Germinal center (tissue), 1 donor: ENCODE measurements around the gene WHRN.

Experiments used
- DNase-seq: peaks from one replicate; pipeline ENCODE4 v3.0.0; 2012; ENCODE audit warnings: mixed read lengths, low spot score

WHRN gene

DNA sequence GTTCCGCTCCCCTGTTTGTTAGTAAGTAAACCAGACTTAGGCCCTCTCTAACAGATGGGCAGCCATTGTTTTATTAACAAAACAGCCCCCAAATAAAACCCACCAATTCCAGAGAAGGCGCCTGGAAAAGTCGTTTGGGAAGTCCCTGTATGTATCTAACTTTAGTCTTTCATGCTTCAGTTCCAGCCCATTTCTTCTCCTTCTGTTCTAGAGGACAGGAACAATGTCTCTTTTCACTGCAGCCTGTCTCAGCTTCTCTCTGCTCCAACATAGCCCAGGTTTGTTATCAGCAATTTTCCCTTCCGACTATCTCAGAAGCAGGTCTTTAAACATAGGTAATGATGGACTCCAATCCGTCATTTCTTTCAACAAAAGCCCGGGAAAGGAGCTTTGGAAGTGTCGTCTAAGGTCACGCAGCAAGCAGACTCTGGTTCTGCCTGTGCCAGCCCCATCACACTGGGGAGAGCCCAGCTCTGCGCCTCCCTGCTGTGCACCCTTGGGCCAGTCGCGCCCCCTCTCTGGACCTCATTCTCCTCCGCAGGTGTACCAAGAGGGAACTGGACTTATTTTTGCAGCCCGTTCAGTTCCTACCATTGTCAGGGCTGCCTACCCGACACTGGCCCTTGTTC, 107.9 kb downstream of the WHRN start:
- DNase-seq = no peak

- no peak for DNase-seq
Observed at GRCh38 chr9:114396558-114397218, 108.6 kb downstream of the WHRN start.

DNA sequence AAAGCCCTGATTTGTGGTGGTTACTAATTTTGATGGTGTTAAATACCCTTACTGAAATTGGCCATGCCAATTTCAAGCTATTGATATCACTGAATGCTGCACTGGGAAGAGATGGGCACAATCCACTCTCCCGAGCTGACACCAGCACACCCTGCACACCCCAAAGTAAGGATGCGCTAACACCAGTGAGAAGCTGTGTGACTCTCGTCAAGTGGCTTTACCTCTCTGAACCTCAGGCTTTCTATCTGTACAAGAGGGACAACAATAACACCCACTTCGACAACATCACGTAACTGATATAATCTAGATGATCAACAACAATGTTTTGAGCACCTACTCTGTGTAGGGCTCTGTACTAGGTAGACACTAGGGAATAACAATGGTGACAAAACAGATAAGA, 109.5 kb downstream of the WHRN start:
- DNase-seq = no peak

DNA sequence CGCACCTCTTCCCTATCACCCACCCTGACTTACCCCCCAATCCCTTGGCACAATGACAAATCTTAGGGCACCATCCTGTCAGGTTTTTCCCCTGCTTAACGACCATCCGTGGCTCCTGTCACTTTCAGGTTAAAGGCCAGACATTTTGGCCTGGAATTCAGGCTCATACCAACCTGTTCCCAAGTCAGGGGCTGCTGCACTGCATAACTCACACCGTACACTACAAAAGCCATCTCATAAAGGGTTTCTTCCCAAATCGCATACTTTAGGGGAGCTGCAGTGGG, 110.0 kb downstream of the WHRN start:
- no peak for DNase-seq

GRCh38 chr9:114394523-114395333, 110.5 kb downstream of the WHRN start:
- DNase-seq = no peak

- no peak for DNase-seq
Observed at GRCh38 chr9:114392749-114393112, 112.5 kb downstream of the WHRN start.

- DNase-seq = no peak
Observed at GRCh38 chr9:114390952-114391351, 114.3 kb downstream of the WHRN start.

DNA sequence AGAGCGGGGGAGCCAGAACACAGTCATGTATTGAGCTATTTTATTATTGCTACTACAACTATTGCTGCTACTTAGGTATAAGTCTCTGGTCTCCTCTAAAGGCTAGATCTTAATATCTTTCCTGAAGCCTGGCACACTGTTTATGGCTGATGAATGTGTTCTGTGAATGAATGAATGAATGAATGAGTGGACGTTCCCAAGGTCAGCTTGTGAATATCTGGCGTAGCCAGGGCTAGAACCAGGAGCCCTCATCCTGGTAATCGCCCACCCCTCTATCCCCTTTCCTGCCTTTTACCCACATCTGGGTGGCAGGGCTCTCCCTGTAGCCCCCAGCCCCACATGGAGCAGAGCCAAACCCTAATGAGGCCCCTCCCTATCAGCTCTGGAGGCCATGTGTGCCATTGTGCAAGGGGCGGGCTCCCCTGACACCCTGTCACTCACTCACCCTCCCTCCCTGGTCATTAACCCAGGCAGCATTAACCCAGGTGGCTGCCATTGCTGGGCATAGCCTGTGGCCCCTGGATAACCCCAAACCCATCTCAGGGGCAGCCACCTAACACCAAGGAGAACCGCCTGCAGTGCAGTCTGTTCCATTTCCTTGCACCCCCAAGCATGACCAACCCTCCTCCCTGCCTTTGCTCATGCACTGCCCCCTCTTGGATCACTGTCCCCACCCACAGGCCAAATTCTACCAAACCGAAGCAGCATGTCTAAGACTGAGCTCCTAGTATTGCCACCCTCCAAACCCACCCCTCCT, 115.5 kb downstream of the WHRN start:
- no peak for DNase-seq

DNA sequence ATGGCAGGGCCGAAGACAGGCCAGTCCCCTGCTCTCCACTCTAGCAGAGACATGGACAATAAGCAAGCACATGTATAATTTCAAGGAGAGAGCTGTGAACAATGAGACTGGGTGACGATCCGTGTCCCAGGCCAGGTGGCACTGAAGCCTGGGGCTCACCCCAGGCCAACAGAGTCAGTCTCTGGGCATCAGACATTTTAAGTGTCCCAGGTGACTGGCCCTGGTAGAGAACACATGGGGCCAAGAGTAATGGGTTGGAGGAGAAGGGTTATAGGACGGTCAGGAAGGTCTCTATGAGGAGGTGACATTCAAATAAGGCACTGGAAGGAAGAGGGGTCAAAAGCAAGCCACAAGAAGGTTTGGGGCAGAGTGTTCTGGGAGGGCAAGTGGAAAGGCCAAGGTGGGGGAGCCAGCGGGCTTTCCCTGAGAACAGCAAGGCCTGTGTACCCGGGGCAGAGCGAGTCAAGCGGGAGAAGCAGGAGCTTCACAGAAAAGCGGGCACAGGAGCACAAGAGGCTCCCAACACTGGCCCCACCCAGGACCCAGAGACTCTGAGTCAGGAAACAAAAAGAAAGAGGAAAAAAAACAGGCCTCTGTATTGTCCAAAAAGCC, 116.4 kb downstream of the WHRN start:
- DNase-seq = no peak

DNA sequence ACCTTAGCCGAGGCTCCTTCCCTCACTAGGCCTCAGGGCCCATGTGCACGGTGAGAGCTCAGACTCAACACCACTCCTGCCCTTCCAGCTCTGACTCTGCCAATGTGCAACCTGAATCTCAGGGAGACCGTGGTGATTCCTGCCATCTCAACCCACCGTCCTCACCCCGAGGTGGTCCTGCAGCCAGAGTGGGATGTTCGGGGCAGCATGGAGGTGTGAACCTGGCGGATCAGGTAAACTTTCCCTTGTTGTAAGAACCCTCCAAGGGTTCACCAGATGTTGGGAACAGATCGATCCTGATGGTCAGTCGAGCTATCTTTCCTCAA, 117.0 kb downstream of the WHRN start:
- no peak for DNase-seq

DNA sequence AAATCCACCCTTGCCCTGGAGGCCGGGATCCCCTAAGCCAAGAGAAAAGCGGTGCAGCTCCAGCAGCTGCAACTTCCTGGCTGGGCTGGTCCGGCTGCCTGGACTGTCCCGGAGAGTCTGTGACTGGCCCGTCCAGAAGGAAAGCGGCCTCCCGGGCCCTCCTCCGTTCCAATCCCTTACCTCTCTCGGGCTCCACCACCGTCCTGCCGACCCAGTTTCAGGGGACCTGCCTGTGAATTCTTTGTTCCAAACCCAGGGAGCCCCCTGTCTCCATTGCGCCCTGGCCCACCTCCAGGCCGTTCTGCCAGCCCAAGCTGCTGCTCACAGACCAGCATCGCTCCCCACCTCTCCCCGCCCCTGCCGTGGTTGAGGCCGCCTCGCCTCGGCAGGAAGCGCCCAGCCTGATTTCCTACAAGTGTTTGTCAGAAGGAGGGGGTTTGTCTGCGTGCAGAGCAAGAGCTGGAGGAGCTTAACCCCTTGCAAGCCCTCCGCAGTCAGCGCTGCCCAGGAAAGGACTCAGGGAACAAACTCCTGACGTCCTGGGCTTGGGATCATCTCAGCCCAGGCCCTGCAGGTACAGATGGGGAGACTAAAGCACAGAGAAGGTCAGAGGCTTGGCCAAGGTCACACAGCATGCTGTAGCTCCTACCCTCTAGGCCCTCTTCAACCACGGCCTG, 117.5 kb downstream of the WHRN start, which contains the start of gene AKNA:
TSS of gene AKNA (minus strand) at position 303 of the 677 bp plus-strand sequence. CDS start 6,649 bp downstream, outside the sequence.
- peak; percentile 57 for DNase-seq

- DNase-seq = no peak
Observed at GRCh38 chr9:114386886-114387679, 118.2 kb downstream of the WHRN start.

DNA sequence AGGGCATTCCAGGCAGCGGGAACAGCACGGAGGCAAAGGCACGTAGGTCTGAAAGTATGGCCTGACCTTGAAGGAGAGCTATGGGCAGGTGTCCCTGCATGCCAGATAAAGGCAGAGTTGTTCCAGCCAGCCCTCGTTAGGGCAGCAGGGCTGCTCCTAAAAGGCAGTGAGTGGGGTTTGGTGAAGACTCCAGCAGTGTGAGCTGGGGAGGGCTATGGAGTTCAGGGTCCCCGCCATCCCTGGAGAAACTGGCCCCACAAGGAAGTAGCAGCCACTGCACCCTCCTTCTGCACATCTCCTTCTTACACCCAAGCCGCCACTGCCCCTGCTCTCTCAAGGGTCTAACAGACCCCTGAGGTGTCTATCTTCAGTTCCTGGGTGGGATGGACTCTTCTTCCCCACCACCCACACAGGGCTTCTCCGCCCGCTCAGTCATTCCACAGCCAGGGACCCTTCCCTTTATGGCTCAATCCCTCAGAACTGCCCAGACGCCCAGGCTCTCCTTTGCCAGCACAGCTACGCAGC, 118.8 kb downstream of the WHRN start:
- DNase-seq = no peak

- peak; percentile 74 for DNase-seq
Observed at GRCh38 chr9:114385397-114386181, 119.7 kb downstream of the WHRN start.

DNA sequence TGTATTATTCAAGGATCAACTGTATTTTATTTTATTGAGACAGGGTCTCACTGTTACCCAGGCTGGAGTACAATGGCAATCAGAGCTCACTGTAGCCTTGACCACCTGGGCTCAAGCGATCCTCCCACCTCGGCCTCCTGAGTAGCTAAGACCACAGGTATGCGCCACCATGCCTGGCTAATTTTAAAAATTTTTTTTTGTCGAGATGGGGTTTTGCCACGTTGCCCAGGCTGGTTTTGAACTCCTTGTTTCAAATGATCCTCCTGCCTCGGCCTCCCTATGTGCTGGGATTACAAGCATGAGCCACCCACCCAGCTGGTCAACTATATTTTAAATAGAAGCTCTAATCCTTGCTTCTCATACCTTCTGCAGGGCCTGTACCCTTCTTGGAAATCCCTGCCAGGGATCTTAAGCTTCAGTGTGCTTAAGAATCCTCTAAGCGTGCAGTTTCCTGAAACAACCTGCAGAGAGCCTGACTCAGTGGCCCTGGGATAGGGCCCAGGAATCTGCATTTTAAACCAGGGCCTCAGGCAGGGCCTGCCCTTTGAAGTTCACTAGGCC, 120.4 kb downstream of the WHRN start:
- no peak for DNase-seq

GRCh38 chr9:114384341-114384740, 120.9 kb downstream of the WHRN start:
- DNase-seq = no peak

- no peak for DNase-seq
Observed at GRCh38 chr9:114383521-114384231, 121.6 kb downstream of the WHRN start.

GRCh38 chr9:114382699-114383520, 122.4 kb downstream of the WHRN start:
- DNase-seq = no peak
